MCF 10A (cell line): Measurements from ENCODE around the gene IL17REL. TPM values are rescaled to one million over a fixed set of nuclear protein-coding genes. Genes with fewer than 3 reads are reported as not detected.
A peak's percentile ranks its signal among the peaks of the same experiment; 100 is the strongest.

Experiments
- BruUV-seq: library from RNA; stranded (reverse); fragments of 400-500 nt; replicated peaks from 2 replicates; lab custom pipeline; 2021; lab: Mats Ljungman, UMichigan
- CTCF ChIA-PET: fragments of 300-600 bp; sonication (Branson Sonifier 250); formaldehyde crosslinking; extraction: SDS; loops from one replicate; lab custom pipeline; 2021; ENCODE audit warnings: antibody characterized with exemption, inconsistent platforms; lab: Yijun Ruan, JAX
- POLR2A ChIA-PET: fragments of 300-600, 350-650 bp; sonication (Branson Sonifier 250); formaldehyde crosslinking; extraction: SDS; loops from one replicate; lab custom pipeline; 2020; ENCODE audit warnings: antibody characterized with exemption, inconsistent platforms; lab: Yijun Ruan, JAX
- DNase-seq: peaks from one replicate; pipeline ENCODE4 v3.0.0-alpha.2; 2018; ENCODE audit not compliant: unreplicated experiment
- H3K27ac Mint-ChIP-seq: one replicate; pipeline ENCODE4 v1.8.0; 2022; ENCODE audit warnings: mild to moderate bottlenecking, low read depth, mixed read lengths; ENCODE audit not compliant: unreplicated experiment
- H3K27me3 Mint-ChIP-seq: one replicate; pipeline ENCODE4 v1.8.0; 2022; ENCODE audit warnings: mixed read lengths; ENCODE audit not compliant: insufficient read depth, unreplicated experiment
- H3K36me3 Mint-ChIP-seq: one replicate; pipeline ENCODE4 v1.8.0; 2022; ENCODE audit warnings: mild to moderate bottlenecking, moderate library complexity, mixed read lengths; ENCODE audit not compliant: insufficient read depth, unreplicated experiment
- H3K4me1 Mint-ChIP-seq: one replicate; pipeline ENCODE4 v1.8.0; 2022; ENCODE audit warnings: mixed read lengths; ENCODE audit not compliant: insufficient read depth, unreplicated experiment
- H3K4me3 Mint-ChIP-seq: one replicate; pipeline ENCODE4 v1.8.0; 2022; ENCODE audit warnings: mild to moderate bottlenecking, moderate library complexity, mixed read lengths; ENCODE audit not compliant: unreplicated experiment
- H3K9me3 Mint-ChIP-seq: one replicate; pipeline ENCODE4 v1.8.0; 2022; ENCODE audit warnings: mixed read lengths; ENCODE audit not compliant: unreplicated experiment
- CTCF ChIP-seq: fragments of 200-600 bp; IDR thresholded peaks from one replicate; pipeline ENCODE4 v1.8.0; 2022; ENCODE audit warnings: antibody characterized with exemption, mild to moderate bottlenecking; ENCODE audit not compliant: unreplicated experiment
- intact Hi-C: fragments of 100-400 bp; cut with micrococcal nuclease; formaldehyde crosslinking; loops from 2 replicates; pipeline ENCODE4 v1.14.1; 2022
- total RNA-seq: library from RNA; stranded (reverse); gene quantifications from 2 replicates; pipeline ENCODE4 v1.2.3, GENCODE V29; 2022

Gene IL17REL
- total RNA-seq, 1 experiment from 2014 or later: not detected

- POLR2A ChIA-PET: interaction anchor here (0.7 to 1.4 kb wide), 2 partner anchors 9 to 71 kb away, joined by 3 read pairs; no protein-coding TSS in a partner anchor
- Mint-ChIP-seq H3K4me1 (no peaks in the 10 kb centered on the region), H3K4me3 (no peak overlapping the region), H3K27me3 (no peaks in the 10 kb centered on the region), H3K27ac (no peak overlapping the region), H3K36me3 (no peaks in the 10 kb centered on the region), H3K9me3 (no peaks in the 10 kb centered on the region)
- no peak for DNase-seq
- CTCF ChIA-PET: interaction anchor here (1.1 kb wide), 1 partner anchor 26 kb away, joined by 3 read pairs; no protein-coding TSS in a partner anchor
- TF ChIP-seq CTCF: no peak
- BruUV-seq: no TSS peak
- intact Hi-C loops: no loop called here
These were observed 6.2 kb upstream of the IL17REL start for GRCh38 chr22:50018608-50019285.

GRCh38 chr22:50017701-50018224 is 5.2 kb upstream of the IL17REL start:
- H3K4me1 Mint-ChIP-seq: no peaks in the 10 kb centered on the region
- no peak for DNase-seq
- no peaks in the 10 kb centered on the region for H3K27me3 Mint-ChIP-seq
- intact Hi-C loops: no loop called here
- no TSS peak for BruUV-seq
- no peak overlapping the region for H3K4me3 Mint-ChIP-seq
- CTCF ChIA-PET: interaction anchor here (1.2 to 1.8 kb wide), 2 partner anchors 10 to 22 kb away, joined by 3 to 6 read pairs; no protein-coding TSS in a partner anchor
- TF ChIP-seq CTCF: no peak
- H3K36me3 Mint-ChIP-seq: no peaks in the 10 kb centered on the region
- POLR2A ChIA-PET: interaction anchor here (0.7 to 1.4 kb wide), 2 partner anchors 10 to 70 kb away, joined by 3 read pairs; no protein-coding TSS in a partner anchor
- H3K9me3 Mint-ChIP-seq: no peaks in the 10 kb centered on the region
- H3K27ac Mint-ChIP-seq: no peak overlapping the region

GRCh38 chr22:50016988-50017700 is 4.6 kb upstream of the IL17REL start:
- H3K27me3 Mint-ChIP-seq: no peaks in the 10 kb centered on the region
- H3K36me3 Mint-ChIP-seq: no peaks in the 10 kb centered on the region
- TF ChIP-seq CTCF: no peak
- POLR2A ChIA-PET: no interaction called here
- H3K27ac Mint-ChIP-seq: no peak overlapping the region
- CTCF ChIA-PET: interaction anchor here (1.2 to 1.8 kb wide), 3 partner anchors 10 to 87 kb away, joined by 3 to 6 read pairs (median 3); no protein-coding TSS in a partner anchor
- no TSS peak for BruUV-seq
- H3K9me3 Mint-ChIP-seq: no peaks in the 10 kb centered on the region
- H3K4me1 Mint-ChIP-seq: no peaks in the 10 kb centered on the region
- intact Hi-C loops: no loop called here
- H3K4me3 Mint-ChIP-seq: no peak overlapping the region
- DNase-seq: peak; percentile 81
